NCI-H460 (cell line): ENCODE data around the gene CHST11. TPM values are rescaled to one million over a fixed set of nuclear protein-coding genes. Genes with fewer than 3 reads are reported as not detected.

Experiments used
- DNase-seq: peaks from one replicate; pipeline ENCODE4 v3.0.0-alpha.2; 2016; ENCODE audit warnings: low read depth; ENCODE audit errors: extremely low read depth
- total RNA-seq: library from RNA; depleted of rRNA; stranded (reverse); fragments of >200 nt; shearing (Covaris generic); gene quantifications from 2 replicates; pipeline ENCODE4 v1.2.3, GENCODE V29; 2014

Gene CHST11
- total RNA-seq, 1 experiment from 2014 or later = 2.9 TPM

DNA sequence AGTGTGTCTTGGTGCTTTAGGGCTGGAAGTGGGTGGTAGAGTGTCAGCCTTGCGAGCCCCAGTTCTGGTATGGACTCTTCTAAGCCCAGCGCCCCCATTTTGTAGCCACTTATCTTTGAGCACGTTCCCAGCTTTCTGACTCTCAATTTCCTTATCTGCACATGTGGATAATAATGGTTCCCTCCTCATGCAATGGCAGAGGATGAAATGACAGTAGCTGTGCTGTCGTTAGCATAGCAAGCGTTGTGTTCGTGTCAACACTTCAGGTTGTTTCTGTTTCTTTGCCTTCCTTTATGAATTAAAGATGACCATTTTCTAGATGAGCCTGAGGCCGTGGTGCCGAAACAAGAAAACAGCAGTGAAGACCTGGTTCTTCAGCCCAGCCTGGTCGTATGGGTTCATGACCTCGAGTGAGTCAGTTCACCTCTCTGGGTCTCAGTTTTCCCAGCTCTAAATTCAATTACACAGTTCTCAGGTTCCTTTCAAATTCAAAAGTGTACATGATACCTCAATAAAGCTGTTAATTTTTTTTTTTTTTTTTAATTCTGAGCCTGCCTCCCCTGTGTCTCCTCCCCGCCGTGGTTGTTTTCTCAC is 268.3 kb downstream of the CHST11 start:
- DNase-seq = no peak

DNA sequence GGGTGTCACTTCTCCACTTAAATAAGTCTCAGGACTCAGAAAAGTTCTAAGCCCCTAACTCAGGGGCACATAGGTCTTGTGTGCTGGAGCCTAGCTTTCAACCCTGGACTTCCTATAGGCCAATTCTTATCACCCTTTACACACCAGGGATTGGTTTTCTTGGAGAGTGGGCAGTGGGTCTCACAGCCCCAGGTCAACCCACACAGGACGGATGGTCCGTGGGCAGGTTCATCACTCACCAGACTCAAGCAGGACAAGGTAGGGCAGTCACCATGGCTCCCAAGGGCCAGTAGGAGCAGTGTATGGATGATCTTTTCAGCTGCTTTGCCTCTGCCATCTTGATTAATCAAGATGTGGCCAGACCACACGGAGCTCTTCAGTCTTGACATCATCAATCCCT is 268.9 kb downstream of the CHST11 start:
- no peak for DNase-seq

DNA sequence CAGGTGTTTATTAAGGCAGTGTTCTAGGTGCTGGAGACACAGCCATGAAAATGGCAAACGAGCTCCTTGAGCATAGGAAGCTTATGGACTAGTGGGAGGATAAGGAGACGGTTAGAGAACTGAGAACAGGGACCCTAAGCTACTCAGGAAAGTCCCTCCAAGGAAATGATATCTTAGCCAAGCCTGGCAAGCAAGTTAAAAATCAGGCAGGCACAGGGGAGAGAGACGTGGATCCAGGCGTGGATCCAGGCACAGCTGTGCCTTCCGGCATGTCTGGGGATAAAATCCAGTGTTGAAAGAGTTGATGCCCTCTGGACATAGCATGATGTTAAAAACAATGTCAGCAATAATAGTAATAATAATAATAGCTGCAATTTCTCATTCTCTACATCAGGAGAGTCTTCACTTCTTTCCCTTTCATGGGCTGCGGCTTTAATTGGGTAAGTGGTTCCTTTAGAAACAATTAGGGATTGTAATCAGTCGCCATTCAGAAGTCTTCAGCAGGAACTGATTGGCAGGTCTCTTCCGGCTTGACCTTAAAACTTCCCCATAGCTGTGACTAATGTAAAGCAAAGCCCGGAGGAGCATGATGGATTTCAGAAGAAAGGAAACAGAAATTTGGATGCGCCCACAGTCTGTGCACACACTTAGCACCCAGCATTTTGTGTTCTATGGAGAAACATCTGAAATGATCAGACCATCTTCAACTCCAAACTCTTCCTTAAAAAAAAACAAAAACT is 271.1 kb downstream of the CHST11 start:
- no peak for DNase-seq

DNA sequence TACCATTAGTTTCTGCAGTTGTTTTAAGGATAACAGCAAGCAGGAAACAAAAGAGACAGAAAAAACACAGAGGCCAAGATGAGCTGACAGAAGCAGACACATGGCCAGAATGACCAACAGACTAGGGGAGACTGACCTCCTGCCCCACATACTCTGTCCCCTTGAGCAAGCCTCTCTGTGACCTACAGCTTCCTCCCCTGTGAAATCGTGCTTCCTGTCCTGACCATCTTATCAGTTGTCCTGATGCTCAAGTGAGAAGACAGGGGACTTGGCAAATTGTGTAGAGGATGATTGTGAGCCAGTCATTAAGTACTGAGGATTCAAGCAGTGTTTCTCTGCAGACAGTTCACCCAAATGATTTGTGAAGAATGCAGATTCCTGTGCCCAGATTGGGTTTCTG is 272.3 kb downstream of the CHST11 start:
- no peak for DNase-seq

- no peak for DNase-seq
These were observed 273.1 kb downstream of the CHST11 start for GRCh38 chr12:104729610-104730446.

DNA sequence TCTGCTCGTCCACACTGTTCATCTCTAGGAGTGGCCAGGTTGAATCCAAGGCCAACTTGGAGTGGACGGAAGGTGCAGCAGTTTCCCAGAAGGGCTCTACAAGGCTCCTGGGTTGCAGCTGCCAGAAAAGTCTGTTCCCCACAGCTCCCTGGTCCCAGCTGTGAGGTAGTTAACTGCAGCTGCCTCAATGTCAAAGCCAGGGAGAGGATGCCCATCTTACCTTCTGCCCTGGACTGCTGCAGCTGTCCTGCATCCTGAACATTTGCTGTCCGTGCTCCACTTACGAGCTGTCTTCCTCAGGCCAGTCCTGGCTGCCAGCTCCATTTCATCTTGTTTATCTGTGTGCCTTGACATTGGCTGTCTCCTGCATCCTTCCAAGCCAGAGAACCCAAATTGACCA is 274.0 kb downstream of the CHST11 start:
- no peak for DNase-seq

DNA sequence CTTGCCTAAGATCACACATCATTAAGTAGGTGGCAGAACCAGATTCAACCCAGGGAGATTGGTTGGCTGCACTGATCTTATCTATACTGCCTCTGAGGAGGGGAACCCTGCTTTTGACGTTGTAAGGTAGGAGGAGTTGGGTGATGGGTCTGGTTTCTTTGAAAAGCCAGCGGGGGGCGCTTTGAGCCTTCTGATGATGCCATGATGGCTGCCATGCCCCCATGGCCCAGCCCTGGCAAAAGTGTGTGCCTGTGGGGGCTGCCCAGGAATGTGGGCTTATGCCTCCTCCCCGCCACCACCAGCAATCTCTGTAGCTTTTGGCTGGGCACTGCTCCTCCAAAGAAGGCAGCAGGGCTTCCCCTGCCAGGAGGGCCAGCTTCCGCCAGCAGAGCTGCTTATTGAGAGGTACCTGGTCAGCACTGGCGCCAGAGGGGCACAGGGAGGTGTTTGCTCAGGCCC is 277.0 kb downstream of the CHST11 start:
- peak; percentile 15 for DNase-seq

- DNase-seq = no peak
These were observed 277.9 kb downstream of the CHST11 start for GRCh38 chr12:104734541-104735095.

DNA sequence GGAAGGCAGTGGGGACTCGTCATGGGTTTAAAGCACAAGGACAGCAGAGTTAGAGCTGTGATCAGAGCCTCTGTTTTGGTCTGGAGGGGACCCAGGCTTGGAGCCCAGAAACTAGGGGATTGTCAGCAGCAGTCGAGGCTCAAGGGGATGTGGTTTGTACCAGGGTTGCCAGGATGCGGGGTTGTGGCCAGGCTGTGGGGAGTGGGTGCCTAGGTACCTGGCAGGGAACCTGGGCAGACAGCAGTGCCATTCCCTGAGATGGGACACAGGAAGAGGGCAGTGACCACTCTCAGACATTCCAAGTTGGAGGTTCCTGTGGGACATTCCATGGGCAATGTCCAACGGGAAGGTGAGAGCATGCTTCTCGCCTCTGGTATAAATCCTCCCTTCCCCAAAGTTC is 279.1 kb downstream of the CHST11 start:
- DNase-seq = no peak

- no peak for DNase-seq
These were observed 279.6 kb downstream of the CHST11 start for GRCh38 chr12:104736307-104736706.

DNA sequence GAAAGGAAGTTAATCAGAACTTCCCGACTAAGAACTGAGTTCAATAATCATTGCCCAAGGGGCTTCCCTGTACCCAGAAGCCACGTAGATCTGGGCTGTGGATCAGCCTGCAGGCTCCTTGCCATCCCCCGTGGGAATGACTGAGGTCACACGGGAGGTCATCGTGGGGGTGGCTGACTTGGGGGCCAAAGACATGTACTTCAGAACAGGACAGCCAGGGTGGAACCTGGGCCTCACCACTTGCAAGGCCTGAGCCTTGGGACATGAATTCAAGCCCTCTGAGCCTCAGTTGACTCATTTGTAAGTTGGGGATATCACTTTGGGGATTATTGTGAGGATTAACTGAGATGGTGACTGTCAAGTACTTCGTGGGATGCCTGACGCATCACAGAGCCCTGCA is 280.4 kb downstream of the CHST11 start:
- DNase-seq = no peak

DNA sequence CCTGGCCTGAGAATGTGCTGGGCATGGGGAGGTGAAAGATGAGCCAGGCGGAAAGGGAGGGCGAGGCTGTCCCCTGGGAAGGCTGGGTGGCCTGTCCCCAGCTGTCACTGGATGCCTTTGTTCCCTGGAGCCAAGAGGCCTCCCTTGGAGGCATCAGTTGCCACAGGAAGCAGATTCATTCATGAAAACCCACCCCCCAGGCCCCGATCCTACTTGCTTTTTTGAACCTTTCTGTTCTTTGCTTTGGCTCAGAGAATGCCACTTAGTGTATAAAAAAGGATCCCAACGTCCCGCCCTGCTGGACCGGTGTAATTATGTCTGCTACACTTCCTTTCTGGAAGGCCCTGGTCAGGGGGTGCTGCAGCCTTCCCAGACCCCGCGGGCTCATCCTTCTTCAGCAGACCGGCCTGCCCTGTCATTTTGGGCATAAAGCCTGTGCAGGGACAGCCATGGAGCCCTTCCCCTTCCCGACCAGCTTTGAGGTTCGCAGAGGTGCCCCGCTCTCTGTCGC is 281.1 kb downstream of the CHST11 start:
- no peak for DNase-seq

GRCh38 chr12:104738331-104738730 is 281.6 kb downstream of the CHST11 start:
- no peak for DNase-seq

DNA sequence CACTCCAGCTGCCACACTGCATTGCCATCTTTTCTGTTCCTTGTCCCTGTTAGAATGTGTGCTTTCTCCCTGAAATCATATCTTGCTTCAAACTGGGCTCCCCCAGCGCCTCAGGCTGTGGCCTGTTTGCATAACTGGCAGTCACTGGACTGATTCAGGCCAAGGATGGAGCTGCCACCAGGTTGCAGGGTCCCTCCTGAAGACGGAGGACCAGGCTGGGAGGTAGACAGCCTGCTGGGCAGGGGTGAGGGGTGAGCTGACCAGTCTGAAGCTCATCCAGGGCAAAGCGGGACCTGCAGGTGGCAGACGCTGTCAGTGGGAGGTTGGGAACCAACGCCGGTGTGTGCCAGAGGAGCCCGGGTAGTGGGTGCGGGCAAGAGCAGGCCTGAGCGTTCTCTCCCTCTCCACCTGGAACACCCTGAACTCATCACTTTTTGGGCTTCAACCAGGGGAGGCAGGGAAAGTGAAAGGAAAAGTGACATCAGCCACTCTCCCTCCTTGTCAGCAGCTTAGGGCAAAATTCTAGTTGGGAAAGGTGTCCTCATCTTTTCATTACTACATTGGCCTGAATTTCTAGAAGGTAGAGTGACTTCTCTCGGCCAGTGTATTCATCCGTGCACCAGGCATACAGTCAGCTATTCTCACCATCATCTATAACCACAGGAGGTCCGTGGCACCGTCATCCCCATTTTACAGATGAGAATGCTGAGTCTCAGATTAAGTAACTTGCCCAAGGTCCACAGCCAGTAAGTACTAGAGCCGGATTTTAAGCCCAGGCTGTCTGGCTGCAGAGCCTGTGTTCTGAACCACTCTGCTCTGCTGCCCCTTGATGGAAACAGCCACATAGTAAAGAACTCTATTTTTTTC is 282.3 kb downstream of the CHST11 start:
- no peak for DNase-seq

DNA sequence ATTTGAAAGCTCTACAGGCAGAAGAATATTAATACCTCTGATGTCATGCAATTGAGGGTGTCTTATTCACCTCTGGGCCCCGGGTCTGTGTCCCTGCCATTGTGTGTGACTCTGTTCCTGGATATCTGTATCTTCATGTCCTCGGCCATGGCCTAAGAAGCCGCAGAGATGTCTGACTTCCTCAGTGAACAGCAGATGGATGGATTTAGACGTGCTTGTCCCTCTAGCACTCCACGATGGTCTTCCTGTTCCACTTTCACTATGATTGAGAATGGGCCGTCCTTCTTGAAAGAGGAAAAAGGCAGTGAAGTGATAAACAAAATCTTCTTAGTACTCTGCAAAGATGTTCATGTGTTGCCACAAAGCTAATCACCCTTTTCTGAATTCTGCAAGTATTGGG is 283.9 kb downstream of the CHST11 start:
- DNase-seq = no peak

DNA sequence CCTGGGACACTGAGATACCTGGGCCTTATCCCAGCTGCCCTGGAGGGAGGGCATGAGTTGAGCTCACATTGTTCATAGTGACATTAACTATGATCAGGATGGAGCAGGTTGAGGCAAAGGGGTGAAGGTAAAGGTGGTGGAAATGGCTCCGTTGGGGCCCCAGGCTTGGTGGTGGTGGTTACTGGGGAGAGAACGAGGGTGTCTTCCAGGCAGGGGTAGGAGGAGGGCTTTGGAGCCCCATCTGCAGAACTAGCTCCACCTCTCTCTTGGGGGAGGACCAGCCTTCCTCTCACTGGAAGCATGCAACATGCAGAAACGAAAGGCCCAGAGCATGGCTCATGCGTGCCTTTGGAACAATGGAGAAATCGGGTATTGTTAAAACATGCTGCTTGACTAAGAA is 284.3 kb downstream of the CHST11 start:
- DNase-seq = no peak

DNA sequence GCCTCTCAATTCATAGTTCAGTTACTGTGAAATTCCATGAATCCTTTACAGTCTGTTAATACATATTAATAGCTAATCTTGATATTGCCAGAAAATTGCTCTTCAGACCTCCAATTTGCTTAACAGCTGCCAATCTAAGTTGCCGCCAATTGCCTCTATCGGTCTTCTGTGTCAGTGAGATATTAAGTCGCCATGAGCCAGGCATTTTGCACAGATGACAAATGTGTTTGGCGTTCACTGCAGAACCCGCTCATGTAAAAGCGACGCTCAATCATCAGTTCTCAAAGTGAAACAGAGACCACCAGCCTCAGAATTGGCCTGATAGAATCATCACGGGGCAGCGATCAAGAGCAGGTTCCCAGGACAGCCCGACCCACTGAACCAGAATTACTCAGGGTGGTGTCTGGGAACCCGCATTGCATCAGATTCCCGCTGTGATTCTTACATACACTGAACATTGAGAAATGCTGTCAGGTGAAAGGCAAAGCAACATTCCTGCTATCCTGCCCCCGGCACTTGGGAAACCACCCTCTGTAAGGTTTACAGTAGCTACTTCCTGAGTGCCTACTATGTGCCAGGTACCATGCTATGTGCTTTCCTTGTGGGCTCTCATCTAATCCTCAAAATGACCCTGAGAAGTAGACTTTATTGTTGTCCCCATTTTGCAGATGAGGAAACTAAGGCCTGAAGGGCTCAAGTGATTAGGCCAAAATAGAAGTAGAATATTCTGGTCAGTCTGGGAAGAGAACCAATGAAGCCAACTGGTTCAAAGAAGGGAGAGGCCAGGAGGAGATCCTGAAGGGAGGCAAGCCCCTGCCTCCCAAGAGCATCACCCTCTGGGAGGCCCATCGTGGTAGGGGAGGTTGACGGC is 285.0 kb downstream of the CHST11 start:
- no peak for DNase-seq

- DNase-seq = no peak
These were observed 285.9 kb downstream of the CHST11 start for GRCh38 chr12:104742551-104743201.

- no peak for DNase-seq
These were observed 286.4 kb downstream of the CHST11 start for GRCh38 chr12:104743202-104743580.
